A549 (cell line): Measurements from ENCODE around the gene SLC30A7.

Experiments used
- KDM1A ChIP-seq: fragments of 200-600 bp; sonication (generic); IDR thresholded peaks from 2 replicates; pipeline ENCODE4 v1.6.1; 2016; ENCODE audit warnings: low read depth, mild to moderate bottlenecking
- RFX5 ChIP-seq: fragments of 450-650 bp; IDR thresholded peaks from 2 replicates; pipeline ENCODE4 v1.7.1; 2014; ENCODE audit warnings: antibody characterized with exemption, mild to moderate bottlenecking, moderate library complexity

GRCh38 chr1:100942304-100943046 is 46.6 kb downstream of the SLC30A7 start:
- TF ChIP-seq KDM1A, result no peak
- no peak for TF ChIP-seq RFX5
